Measurements from ENCODE around the gene PEX10. TPM values are rescaled to one million over a fixed set of nuclear protein-coding genes. Genes with fewer than 3 reads are reported as not detected.

Gene PEX10
- total and polyA plus RNA-seq, 2 of the 8 experiments (the other 6 are each of a cell fraction or from before 2014, with no cell fraction given) = 24.3 to 26.9 TPM

DNA sequence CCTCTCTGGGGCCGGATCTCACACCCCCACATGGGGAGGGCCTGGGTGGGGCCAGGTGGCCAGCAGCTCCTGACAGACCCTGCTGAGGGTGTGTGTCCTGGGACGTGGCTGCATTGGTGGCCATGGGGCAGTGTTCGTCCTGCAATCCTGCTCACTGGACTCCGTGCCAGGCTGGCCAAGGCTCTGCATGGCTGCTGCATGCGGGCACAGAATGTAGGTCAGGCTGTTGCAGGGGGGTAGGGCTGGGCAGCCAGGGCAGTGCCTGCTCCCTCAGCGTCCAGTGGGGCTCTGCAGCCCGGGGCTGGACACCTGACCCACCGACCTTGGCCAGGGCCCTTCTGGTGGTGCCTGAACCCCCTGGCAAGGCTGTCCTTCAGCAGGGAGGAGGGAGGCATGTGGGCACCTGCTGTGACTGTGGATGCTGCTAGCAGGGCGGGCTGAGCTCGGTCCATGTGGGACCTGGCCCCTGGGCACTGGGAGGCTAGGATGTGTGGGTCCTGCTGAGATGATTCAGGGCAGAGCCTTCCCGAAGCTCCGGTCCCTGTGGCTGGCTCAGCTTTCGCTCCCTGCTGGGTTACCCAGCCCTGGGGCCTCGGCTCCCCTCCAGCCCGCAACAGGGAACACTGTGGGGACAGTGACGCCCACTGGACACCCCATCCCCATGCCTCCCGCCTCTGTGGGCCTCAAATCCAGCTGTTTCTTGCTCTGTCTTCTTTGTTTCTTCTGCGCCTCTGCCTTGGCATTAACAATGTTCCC, 48.8 kb upstream of the PEX10 start:
- Histone ChIP-seq H3K4me3 (ENCODE audit: extremely low read depth in 1 of 4, insufficient read depth in 2 of 4, low read depth in 3 of 4, low read length in 4 of 4) (no peak overlapping the region), H2BK5ac (ENCODE audit: low read depth, low read length) (no peak overlapping the region; the same call in 1 of the 2 replicates), H3K79me1 (ENCODE audit: low read depth, low read length) (no peaks in the 10 kb centered on the region), H2AK5ac (ENCODE audit: low read depth, low read length) (no peak overlapping the region), H3K4me1 (replicated peaks in 1 of 4; ENCODE audit: control insufficient read depth in 3 of 4, insufficient read depth in 4 of 4, low read length in 3 of 4) (no peaks in the 10 kb centered on the region), H2BK12ac (ENCODE audit: low read depth, low read length) (no peak overlapping the region), H3K56ac (replicated peaks; ENCODE audit: insufficient read length, low read depth, low read length) (no peak overlapping the region), H4K91ac (replicated peaks; ENCODE audit: insufficient read length, low read length) (no peak overlapping the region), H3K27me3 (replicated peaks in 1 of 4; ENCODE audit: control insufficient read depth in 3 of 4, extremely low read depth in 1 of 4, insufficient read depth in 3 of 4, low read length in 3 of 4) (no peaks in the 10 kb centered on the region; a peak in 1 of 7 replicates), H3K9me3 (ENCODE audit: insufficient read depth in 2 of 2, low read depth in 1 of 2, low read length in 1 of 2) (no peaks in the 10 kb centered on the region), H3K4ac (replicated peaks; ENCODE audit: insufficient read length, low read depth, low read length) (no peak overlapping the region), H3K18ac (ENCODE audit: extremely low read depth, low read length) (no peak overlapping the region), H3K23ac (ENCODE audit: insufficient read length) (no peak overlapping the region), H3K27ac (ENCODE audit: low read depth, low read length) (no peak overlapping the region), H3K4me2 (ENCODE audit: insufficient read depth in 1 of 2, low read depth in 2 of 2, low read length in 2 of 2) (no peak overlapping the region), H4K8ac (ENCODE audit: extremely low read depth, insufficient read depth, low read length) (peak overlapping the region; percentile 79; the same call in 1 of the 2 replicates), H2BK20ac (ENCODE audit: low read length) (no peak overlapping the region), H4K20me1 (replicated peaks in 1 of 2; ENCODE audit: control insufficient read depth in 1 of 2, insufficient read depth in 2 of 2, low read length in 2 of 2) (no peaks in the 10 kb centered on the region), H2BK15ac (ENCODE audit: low read length) (no peak overlapping the region), H3K14ac (ENCODE audit: insufficient read length) (no peak overlapping the region), H3K36me3 (ENCODE audit: control insufficient read depth in 2 of 4, insufficient read depth in 4 of 4, low read length in 3 of 4) (no peaks in the 10 kb centered on the region), H3K79me2 (ENCODE audit: control insufficient read depth in 1 of 2, insufficient read depth in 2 of 2, low read length in 2 of 2) (no peaks in the 10 kb centered on the region), H2AFZ (ENCODE audit: low read length) (no peak overlapping the region), H3K23me2 (ENCODE audit: low read depth, low read length) (no peaks in the 10 kb centered on the region), H3K9ac (replicated peaks in 1 of 4; ENCODE audit: extremely low read depth in 1 of 4, low read depth in 3 of 4, low read length in 3 of 4) (no peak overlapping the region; a peak in 2 of 7 replicates), H2BK120ac (replicated peaks; ENCODE audit: low read depth, low read length) (no peak overlapping the region), H4K5ac (ENCODE audit: insufficient read length, low read depth, low read length) (no peak overlapping the region)
- TF ChIP-seq CREB1 (IDR thresholded peaks at IDR 0.05) (no peak), BCL11A (IDR thresholded peaks at IDR 0.05; ENCODE audit: low read depth in 2 of 2, low read length in 2 of 2) (no peak), TAF1 (IDR thresholded peaks at IDR 0.05; ENCODE audit: low read depth, low read length) (no peak), KDM1A (IDR thresholded peaks at IDR 0.05; ENCODE audit: borderline replicate concordance, low read length) (no peak), MAFK (IDR thresholded peaks at IDR 0.05; ENCODE audit: low read depth, low read length) (no peak), CHD1 (IDR thresholded peaks at IDR 0.05; ENCODE audit: low read depth, low read length) (no peak), RAD21 (IDR thresholded peaks at IDR 0.05 in 1 of 2, conservative IDR thresholded peaks at IDR 0.05 in 1 of 2; ENCODE audit: low read depth in 2 of 2, low read length in 2 of 2) (no peak)
- ChIA-PET POLR2A (ENCODE audit: partially characterized antibody) (interaction anchor here (1.7 kb wide), 1 partner anchor 52 kb away, joined by 3 read pairs; no protein-coding TSS in a partner anchor), CTCF (ENCODE audit: partially characterized antibody) (interaction anchor here (0.7 to 2.3 kb wide), 8 partner anchors 9 to 101 kb away, joined by 3 to 8 read pairs (median 5); no protein-coding TSS in a partner anchor)
- DNase-seq (ENCODE audit: low read depth in 1 of 2, low spot score in 2 of 2) (no peak), FAIRE-seq (no peak)
- WGBS, 2 experiments (ENCODE audit: extremely low coverage in 1 of 2, insufficient coverage in 1 of 2, insufficient read length in 1 of 2, insufficient replicate concordance in 2 of 2, low coverage in 1 of 2, low lambda C conversion rate in 2 of 2, missing lambda C conversion rate in 1 of 2) = 95% methylated on average over 15 of the region's 18 CpGs; no CpG with 5 or more reads in 1 of the 2 experiments

Data from H1 (cell line).